ENCODE measurements around the gene DAZAP1. TPM values are rescaled to one million over a fixed set of nuclear protein-coding genes. Genes with fewer than 3 reads are reported as not detected.

Gene DAZAP1
- total RNA-seq, 1 experiment from 2014 or later: 165 TPM

GRCh38 chr19:1363599-1363998, 43.8 kb upstream of the DAZAP1 start:
- no peak overlapping the region for H3K4me3 Mint-ChIP-seq (ENCODE audit: unreplicated experiment)
- Histone ChIP-seq H3K27me3 (replicated peaks; ENCODE audit: control insufficient read depth, insufficient read depth, low read length) (no peaks in the 10 kb centered on the region), H3K36me3 (ENCODE audit: control insufficient read depth, insufficient read depth, low read length) (peaks cover 1% of the 10 kb centered on the region; the same call in 1 of the 2 replicates), H3K4me1 (no peaks in the 10 kb centered on the region), H3K9me3 (no peaks in the 10 kb centered on the region), H3K4me3 (ENCODE audit: low read depth, low read length) (no peak overlapping the region)
- no peaks in the 10 kb centered on the region for H3K27me3 Mint-ChIP-seq (ENCODE audit: insufficient read depth, unreplicated experiment)
- no peaks in the 10 kb centered on the region for H3K4me1 Mint-ChIP-seq (ENCODE audit: low read depth, unreplicated experiment)
- peaks cover 37% of the 10 kb centered on the region for H3K36me3 Mint-ChIP-seq (ENCODE audit: insufficient read depth, unreplicated experiment)
- TF ChIP-seq CTCF (IDR thresholded peaks at IDR 0.05; ENCODE audit: insufficient read depth in 1 of 2, low read depth in 1 of 2, low read length in 1 of 2, severe bottlenecking in 1 of 2, unreplicated experiment in 1 of 2): no peak
- DNase-seq: no peak
- intact Hi-C loops (cut with micrococcal nuclease; ENCODE audit: unreplicated experiment): no loop called here
- H3K9me3 Mint-ChIP-seq (ENCODE audit: unreplicated experiment): no peaks in the 10 kb centered on the region
- ChIA-PET POLR2A (interaction anchor here (0.5 kb wide), 1 partner anchor 90 kb away, joined by 3 read pairs; no protein-coding TSS in a partner anchor), CTCF (no interaction called here)
- no TSS peak for BruUV-seq (replicated peaks)
- no peak overlapping the region for H3K27ac Mint-ChIP-seq (ENCODE audit: unreplicated experiment)

GRCh38 chr19:1364070-1364704, 43.2 kb upstream of the DAZAP1 start:
- no peak for DNase-seq
- TF ChIP-seq CTCF (IDR thresholded peaks at IDR 0.05; ENCODE audit: insufficient read depth in 1 of 2, low read depth in 1 of 2, low read length in 1 of 2, severe bottlenecking in 1 of 2, unreplicated experiment in 1 of 2): peak; percentile 13 to 18
- POLR2A ChIA-PET: interaction anchor here (0.5 kb wide), 1 partner anchor 90 kb away, joined by 3 read pairs; no protein-coding TSS in a partner anchor
- Mint-ChIP-seq H3K27ac (ENCODE audit: unreplicated experiment) (no peak overlapping the region), H3K4me1 (ENCODE audit: low read depth, unreplicated experiment) (no peaks in the 10 kb centered on the region), H3K27me3 (ENCODE audit: insufficient read depth, unreplicated experiment) (no peaks in the 10 kb centered on the region), H3K4me3 (ENCODE audit: unreplicated experiment) (no peak overlapping the region), H3K36me3 (ENCODE audit: insufficient read depth, unreplicated experiment) (peaks cover 33% of the 10 kb centered on the region), H3K9me3 (ENCODE audit: unreplicated experiment) (no peaks in the 10 kb centered on the region)
- Histone ChIP-seq H3K9me3 (no peaks in the 10 kb centered on the region), H3K27me3 (replicated peaks; ENCODE audit: control insufficient read depth, insufficient read depth, low read length) (no peaks in the 10 kb centered on the region), H3K4me3 (ENCODE audit: low read depth, low read length) (no peak overlapping the region), H3K36me3 (ENCODE audit: control insufficient read depth, insufficient read depth, low read length) (peaks cover 1% of the 10 kb centered on the region; the same call in 1 of the 2 replicates), H3K4me1 (no peaks in the 10 kb centered on the region)
- no TSS peak for BruUV-seq (replicated peaks)
- intact Hi-C loops (cut with micrococcal nuclease; ENCODE audit: unreplicated experiment): no loop called here
- CTCF ChIA-PET: no interaction called here

- Mint-ChIP-seq H3K27ac (ENCODE audit: unreplicated experiment) (no peak overlapping the region), H3K9me3 (ENCODE audit: unreplicated experiment) (no peaks in the 10 kb centered on the region), H3K27me3 (ENCODE audit: insufficient read depth, unreplicated experiment) (no peaks in the 10 kb centered on the region), H3K4me1 (ENCODE audit: low read depth, unreplicated experiment) (no peaks in the 10 kb centered on the region), H3K36me3 (ENCODE audit: insufficient read depth, unreplicated experiment) (peaks cover 35% of the 10 kb centered on the region), H3K4me3 (ENCODE audit: unreplicated experiment) (no peak overlapping the region)
- no peak for DNase-seq
- H3K4me1 ChIP-seq: no peaks in the 10 kb centered on the region
- no peaks in the 10 kb centered on the region for H3K9me3 ChIP-seq
- no peak overlapping the region for H3K4me3 ChIP-seq (ENCODE audit: low read depth, low read length)
- BruUV-seq (replicated peaks): no TSS peak
- intact Hi-C loops (cut with micrococcal nuclease; ENCODE audit: unreplicated experiment): no loop called here
- POLR2A ChIA-PET: no interaction called here
- no peaks in the 10 kb centered on the region for H3K27me3 ChIP-seq (replicated peaks; ENCODE audit: control insufficient read depth, insufficient read depth, low read length)
- peaks cover 1% of the 10 kb centered on the region; the same call in 1 of the 2 replicates for H3K36me3 ChIP-seq (ENCODE audit: control insufficient read depth, insufficient read depth, low read length)
- no peak for TF ChIP-seq CTCF (IDR thresholded peaks at IDR 0.05; ENCODE audit: insufficient read depth in 1 of 2, low read depth in 1 of 2, low read length in 1 of 2, severe bottlenecking in 1 of 2, unreplicated experiment in 1 of 2)
- CTCF ChIA-PET: no interaction called here
Observed at GRCh38 chr19:1365319-1366269, 41.8 kb upstream of the DAZAP1 start.

Measured in Caco-2 (cell line).